ENCODE data around the gene ZNF57.
A peak's percentile ranks its signal among the peaks of the same experiment; 100 is the strongest.
"Not testable (repeated sequence)": the region's sequence is repeated elsewhere in the genome, so short reads cannot be mapped to it uniquely, and the experiment has no call there.

The ZNF57 gene

DNA sequence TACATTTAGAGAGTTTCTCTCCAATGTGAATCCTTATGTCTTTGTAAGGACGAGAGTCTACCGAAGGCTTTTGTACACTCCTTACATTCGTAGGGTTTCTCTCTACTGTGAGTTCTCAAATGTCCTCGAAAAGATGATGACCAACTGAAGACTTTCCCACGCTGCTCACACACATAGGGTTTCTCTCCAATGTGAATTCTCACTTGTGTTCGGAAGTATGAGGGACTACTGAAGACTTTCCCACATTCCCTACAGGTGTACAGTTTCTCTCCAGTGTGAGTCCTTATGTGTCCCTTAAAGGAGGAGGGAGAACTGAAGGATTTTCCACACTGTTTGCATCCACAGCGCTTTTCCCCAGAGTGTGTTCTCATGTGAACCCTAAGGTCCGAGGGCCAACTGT, 4.0 kb upstream of the ZNF57 start:
- DNase-seq (ENCODE audit: low spot score) = no peak

DNA sequence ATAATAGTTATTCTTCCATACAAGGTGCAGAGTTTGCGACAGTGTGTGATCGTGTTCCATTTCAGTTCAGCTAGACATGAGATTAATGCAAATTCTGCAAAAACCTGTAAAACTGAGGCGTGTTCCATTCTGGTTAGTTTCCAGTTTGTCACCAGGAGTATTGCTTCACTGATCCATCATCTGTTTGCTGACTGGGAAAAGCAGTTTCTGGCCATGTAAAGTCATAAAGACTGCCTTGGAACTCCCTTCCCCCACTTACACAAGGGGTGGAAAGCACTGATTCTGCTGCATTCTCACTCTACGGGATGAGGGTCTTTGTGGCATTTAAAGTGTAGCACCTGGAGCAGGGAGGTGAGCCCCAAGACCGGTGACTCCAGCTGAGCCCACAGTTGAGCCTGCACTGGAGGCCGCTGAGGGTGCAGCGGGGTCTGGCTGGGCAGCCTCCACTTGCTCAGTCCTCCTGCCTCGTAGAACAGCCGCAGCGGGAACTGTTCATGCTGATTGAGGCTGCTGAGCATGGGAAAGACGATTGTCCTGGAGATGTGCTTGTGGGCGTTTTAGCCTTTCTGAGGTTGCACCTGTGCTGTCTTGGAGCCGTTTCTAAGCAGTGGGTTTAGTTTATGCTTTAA, 2.0 kb downstream of the ZNF57 start:
- DNase-seq (ENCODE audit: low spot score) = no peak

DNA sequence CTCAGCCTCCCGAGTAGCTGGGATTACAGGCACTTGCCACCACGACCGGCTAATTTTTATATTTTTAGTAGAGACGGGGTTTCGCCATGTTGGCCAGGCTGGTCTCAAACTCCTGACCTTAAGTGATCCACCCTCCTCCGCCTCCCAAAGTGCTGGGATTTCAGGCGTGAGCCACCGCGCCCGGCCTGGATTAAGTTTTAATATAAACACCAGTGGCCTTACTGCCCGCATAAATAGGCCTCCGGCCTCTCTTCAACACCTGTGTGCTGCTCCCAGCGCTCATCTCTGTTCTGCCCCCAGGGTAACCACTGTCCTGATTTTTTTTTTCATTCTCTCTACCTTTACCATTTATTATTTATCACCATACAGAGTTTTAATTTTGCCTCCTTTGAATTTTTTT, 2.6 kb downstream of the ZNF57 start:
- not testable (repeated sequence) for DNase-seq (ENCODE audit: low spot score)

GRCh38 chr19:2905918-2906519, 5.3 kb downstream of the ZNF57 start:
- DNase-seq (ENCODE audit: low spot score) = no peak

DNA sequence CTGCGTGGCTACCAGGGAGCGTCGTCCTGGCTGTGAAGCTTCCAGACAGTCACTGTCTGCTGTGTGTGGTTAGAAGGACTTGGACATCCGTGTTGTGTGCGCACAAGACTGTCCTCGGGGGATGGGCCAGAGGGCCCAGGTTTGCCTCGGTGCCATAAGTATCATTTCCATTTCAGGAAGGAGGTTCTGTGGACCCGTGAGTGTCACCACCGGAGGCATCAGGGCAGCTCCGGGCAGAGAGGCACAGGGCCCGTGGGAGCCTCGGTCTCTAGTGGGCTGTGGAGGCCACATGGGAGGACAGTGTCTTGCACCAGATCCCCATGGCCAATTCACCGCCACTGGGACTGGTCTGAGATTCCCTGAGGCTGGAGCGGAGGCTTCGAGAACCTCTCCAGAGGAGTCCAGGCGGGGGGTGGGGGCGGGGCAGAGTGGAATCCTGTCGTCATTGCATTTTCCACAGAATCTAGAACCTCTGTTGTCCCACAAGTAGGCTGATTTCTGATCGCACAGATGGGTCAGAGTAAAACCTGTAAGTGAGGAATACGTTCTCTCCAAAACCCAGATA, 6.0 kb downstream of the ZNF57 start:
- no peak for DNase-seq (ENCODE audit: low spot score)

GRCh38 chr19:2912306-2912705, 11.6 kb downstream of the ZNF57 start:
- DNase-seq (ENCODE audit: low spot score) = no peak

DNA sequence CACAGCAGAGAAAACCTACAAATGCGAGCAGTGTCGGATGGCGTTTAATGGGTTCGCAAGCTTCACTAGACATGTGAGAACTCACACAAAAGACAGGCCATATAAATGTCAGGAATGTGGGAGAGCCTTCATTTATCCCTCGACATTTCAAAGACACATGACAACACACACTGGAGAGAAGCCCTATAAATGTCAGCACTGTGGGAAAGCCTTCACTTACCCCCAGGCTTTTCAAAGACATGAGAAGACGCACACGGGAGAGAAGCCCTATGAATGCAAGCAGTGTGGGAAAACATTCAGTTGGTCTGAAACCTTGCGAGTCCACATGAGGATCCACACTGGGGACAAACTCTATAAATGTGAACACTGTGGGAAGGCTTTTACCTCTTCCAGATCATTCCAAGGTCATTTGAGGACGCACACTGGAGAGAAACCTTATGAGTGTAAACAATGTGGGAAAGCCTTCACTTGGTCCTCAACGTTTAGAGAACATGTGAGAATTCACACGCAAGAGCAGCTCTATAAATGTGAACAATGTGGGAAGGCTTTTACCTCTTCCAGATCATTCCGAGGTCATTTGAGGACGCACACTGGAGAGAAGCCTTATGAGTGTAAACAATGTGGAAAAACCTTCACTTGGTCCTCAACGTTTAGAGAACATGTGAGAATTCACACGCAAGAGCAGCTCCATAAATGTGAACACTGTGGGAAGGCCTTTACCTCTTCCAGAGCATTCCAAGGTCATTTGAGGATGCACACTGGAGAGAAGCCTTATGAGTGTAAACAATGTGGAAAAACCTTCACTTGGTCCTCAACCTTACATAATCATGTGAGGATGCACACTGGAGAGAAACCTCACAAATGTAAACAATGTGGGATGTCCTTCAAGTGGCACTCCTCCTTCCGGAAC, 16.8 kb downstream of the ZNF57 start:
- DNase-seq (ENCODE audit: low spot score) = no peak

- DNase-seq (ENCODE audit: low spot score) = no peak
Measured at GRCh38 chr19:2922987-2923386, 22.3 kb downstream of the ZNF57 start.

- no peak for DNase-seq (ENCODE audit: low spot score)
Measured at GRCh38 chr19:2923510-2923909, 22.8 kb downstream of the ZNF57 start.

DNA sequence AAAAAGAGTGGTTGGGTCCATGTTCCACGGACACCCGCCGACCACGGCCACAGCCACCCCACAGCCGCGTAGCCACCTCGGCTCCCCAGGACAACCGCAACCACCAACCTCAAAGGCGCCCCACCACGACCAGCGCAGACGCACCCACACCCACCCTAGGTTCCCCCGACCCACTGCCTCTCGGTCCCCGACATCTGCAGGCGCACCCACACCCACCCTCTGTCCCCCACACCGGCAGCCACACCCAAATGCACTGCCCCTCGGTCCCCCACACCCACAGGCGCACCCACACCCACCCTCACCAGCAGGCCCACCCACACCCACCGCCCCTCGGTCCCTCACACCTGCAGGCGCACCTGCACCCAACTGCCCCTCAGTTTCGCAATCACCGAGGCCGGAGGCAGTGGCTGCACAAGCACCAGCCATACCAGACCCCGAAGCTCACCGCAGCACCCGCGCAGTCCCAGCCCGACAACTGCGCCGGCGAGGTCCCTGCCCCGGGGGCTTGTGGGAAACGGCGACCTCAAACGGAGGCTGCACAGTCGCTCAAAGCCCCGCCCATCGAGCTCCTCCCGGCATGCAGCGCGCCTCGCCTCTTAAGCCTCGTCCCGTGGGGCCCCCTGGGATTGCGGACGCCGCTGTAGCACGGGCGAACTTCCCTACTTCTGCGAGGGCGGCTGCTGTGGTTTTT, 25.8 kb downstream of the ZNF57 start:
- DNase-seq (ENCODE audit: low spot score) = no peak

DNA sequence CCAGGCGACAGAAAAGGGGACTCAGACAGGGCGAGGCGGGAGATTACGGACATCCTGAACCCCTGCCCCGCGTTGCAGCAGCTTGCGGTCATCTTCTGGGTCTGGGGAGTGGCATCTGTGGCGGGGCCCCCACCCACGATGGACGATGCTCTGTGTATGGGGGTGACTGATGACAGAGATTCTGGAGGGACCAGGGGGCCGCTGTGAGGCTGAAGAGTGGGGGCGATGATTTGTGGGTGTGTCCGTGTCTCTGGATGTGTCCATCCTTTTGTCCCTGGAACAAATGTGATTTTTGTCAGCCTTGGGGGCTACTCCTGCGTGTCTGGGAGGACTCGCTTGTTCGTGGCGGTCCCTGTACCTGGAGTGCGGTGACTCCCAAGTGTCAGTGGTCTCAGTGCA, 26.3 kb downstream of the ZNF57 start:
- no peak for DNase-seq (ENCODE audit: low spot score)

GRCh38 chr19:2933490-2933910, 32.8 kb downstream of the ZNF57 start:
- DNase-seq (ENCODE audit: low spot score) = no peak

DNA sequence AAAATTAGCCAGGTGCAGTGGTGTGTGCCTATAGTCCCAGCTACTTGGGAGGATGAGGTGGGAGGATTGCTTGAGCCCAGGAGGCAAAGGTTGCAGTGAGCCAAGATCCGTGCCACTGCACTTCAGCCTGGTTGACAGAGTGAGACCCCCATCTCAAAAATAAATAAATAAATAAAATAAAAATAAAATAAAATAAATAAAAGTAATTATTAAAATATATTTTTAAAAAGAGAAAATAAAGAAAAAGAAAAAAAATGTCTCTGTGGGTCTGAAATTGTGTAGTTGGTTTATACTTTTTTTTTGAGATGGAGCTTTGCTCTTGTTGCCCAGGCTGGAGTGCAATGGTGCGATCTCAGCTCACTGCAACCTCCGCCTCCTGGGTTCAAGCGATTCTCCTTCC, 35.1 kb downstream of the ZNF57 start:
- not testable (repeated sequence) for DNase-seq (ENCODE audit: low spot score)

- DNase-seq (ENCODE audit: low spot score) = no peak
Measured at GRCh38 chr19:2942928-2943640, 42.4 kb downstream of the ZNF57 start.

DNA sequence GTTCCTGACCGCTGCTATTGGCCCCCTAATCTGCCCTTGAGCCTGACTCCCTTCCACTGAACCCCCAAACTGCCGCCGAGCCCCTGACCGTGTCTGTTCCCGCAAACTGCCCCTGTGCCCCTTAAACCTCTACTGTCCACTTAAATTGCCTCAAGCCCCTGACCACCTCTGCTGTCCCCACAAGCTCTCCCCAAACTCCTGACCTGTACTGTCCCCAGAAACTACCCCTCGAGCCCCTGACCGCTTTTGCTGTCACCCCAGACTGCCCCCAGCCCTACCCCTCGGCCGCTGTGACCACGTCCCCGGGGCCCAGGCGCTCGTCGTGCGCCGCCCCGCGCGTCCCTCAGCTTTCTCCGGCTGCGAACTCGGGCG, 43.7 kb downstream of the ZNF57 start:
- no peak for DNase-seq (ENCODE audit: low spot score)

- DNase-seq (ENCODE audit: low spot score) = peak; percentile 99
Measured at GRCh38 chr19:2944775-2945574, 44.2 kb downstream of the ZNF57 start, which contains the start of gene ZNF77. Gene ZNF77 (minus strand): TSS chr19:2944971. CDS start chr19:2944840, 131 bp downstream.

- no peak for DNase-seq (ENCODE audit: low spot score)
Measured at GRCh38 chr19:2945575-2946184, 45.0 kb downstream of the ZNF57 start.

GRCh38 chr19:2949939-2950285, 49.2 kb downstream of the ZNF57 start:
- no peak for DNase-seq (ENCODE audit: low spot score)

- peak; percentile 100 for DNase-seq (ENCODE audit: low spot score)
Measured at GRCh38 chr19:2950286-2951124, 49.8 kb downstream of the ZNF57 start.

Data from globus pallidus (tissue), 1 donor.